Hepatocyte (in vitro differentiated cells): ENCODE data around the gene FOXO6. TPM values are rescaled to one million over a fixed set of nuclear protein-coding genes. Genes with fewer than 3 reads are reported as not detected.

ENCODE experiments used
- DNase-seq: peaks from one replicate; pipeline ENCODE4 v3.0.0-alpha.2; 2016; ENCODE audit warnings: low spot score
- H2AFZ ChIP-seq: fragments of 200-600 bp; sonication (generic); 2 replicates; pipeline ENCODE4 v1.6.0; 2016; ENCODE audit warnings: antibody characterized with exemption, mild to moderate bottlenecking
- H3K27ac ChIP-seq: fragments of 200-600 bp; sonication (generic); 2 replicates; pipeline ENCODE4 v1.5.1; 2016; ENCODE audit warnings: mild to moderate bottlenecking
- H3K27me3 ChIP-seq: fragments of 200-600 bp; sonication (generic); 2 replicates; pipeline ENCODE4 v1.6.1; 2016
- H3K36me3 ChIP-seq: fragments of 200-600 bp; sonication (generic); replicated peaks from 2 replicates; pipeline ENCODE4 v1.5.1; 2016; ENCODE audit warnings: low read depth; ENCODE audit not compliant: insufficient read depth
- H3K4me1 ChIP-seq: fragments of 200-600 bp; sonication (generic); 2 replicates; pipeline ENCODE4 v1.5.1; 2016; ENCODE audit warnings: mild to moderate bottlenecking, moderate library complexity; ENCODE audit not compliant: insufficient read depth
- H3K4me2 ChIP-seq: fragments of 200-600 bp; sonication (generic); 2 replicates; pipeline ENCODE4 v1.6.0; 2016
- H3K4me3 ChIP-seq: fragments of 200-600 bp; sonication (generic); 2 replicates; pipeline ENCODE4 v1.5.1; 2016; ENCODE audit warnings: mild to moderate bottlenecking
- H3K79me2 ChIP-seq: fragments of 200-600 bp; sonication (generic); 2 replicates; pipeline ENCODE4 v1.6.0; 2017; ENCODE audit warnings: mild to moderate bottlenecking
- H3K9me2 ChIP-seq: fragments of 200-600 bp; sonication (generic); replicated peaks from 2 replicates; pipeline ENCODE4 v1.6.0; 2017; ENCODE audit warnings: mild to moderate bottlenecking; ENCODE audit not compliant: insufficient read depth
- H3K9me3 ChIP-seq: fragments of 200-600 bp; sonication (generic); 2 replicates; pipeline ENCODE4 v1.5.1; 2016; ENCODE audit warnings: low read depth, mild to moderate bottlenecking
- H4K20me1 ChIP-seq: fragments of 200-600 bp; sonication (generic); 2 replicates; pipeline ENCODE4 v1.6.0; 2016; ENCODE audit warnings: mild to moderate bottlenecking; ENCODE audit not compliant: insufficient read depth, poor library complexity, severe bottlenecking
- CTCF ChIP-seq: fragments of 200-600 bp; sonication (generic); IDR thresholded peaks from 2 replicates; pipeline ENCODE4 v1.5.1; 2016; ENCODE audit warnings: antibody characterized with exemption, mild to moderate bottlenecking; ENCODE audit not compliant: poor library complexity
- EZH2 ChIP-seq: fragments of 200-600 bp; sonication (generic); IDR thresholded peaks from 2 replicates; pipeline ENCODE4 v1.6.1; 2016; ENCODE audit warnings: antibody characterized with exemption, mild to moderate bottlenecking, borderline replicate concordance
- EZH2phosphoT487 ChIP-seq: fragments of 200-600 bp; sonication (generic); IDR thresholded peaks from one replicate; pipeline ENCODE4 v1.6.1; 2018; ENCODE audit warnings: antibody characterized with exemption, mild to moderate bottlenecking, low read depth, moderate library complexity; ENCODE audit not compliant: unreplicated experiment, severe bottlenecking
- WGBS: methylation state at CpG from one replicate; pipeline ENCODE4 v1.1.6; 2016; ENCODE audit warnings: low lambda C conversion rate; ENCODE audit errors: missing lambda C conversion rate; 5-methylcytosine and 5-hydroxymethylcytosine counted together
- polyA plus RNA-seq: library from polyadenylated mRNA; unstranded; fragments of >200 nt; fragmentation: Nextera tagmentation; extraction: Ambion mirVana; gene quantifications from 2 replicates; pipeline ENCODE4 v1.2.1, GENCODE V29; 2016
- total RNA-seq: library from RNA; depleted of rRNA; stranded (reverse); fragments of >200 nt; gene quantifications from 2 replicates; pipeline ENCODE4 v1.2.3, GENCODE V29; 2014

FOXO6 gene
- total and polyA plus RNA-seq, 2 experiments from 2014 or later: 0.80 to 5.0 TPM

GRCh38 chr1:41430582-41430981 lies 69.3 kb downstream of the FOXO6 start:
- Histone ChIP-seq H2AFZ (no peak overlapping the region), H3K9me2 (no peaks in the 10 kb centered on the region), H3K4me3 (no peak overlapping the region), H3K79me2 (no peaks in the 10 kb centered on the region), H3K4me1 (peaks cover 14% of the 10 kb centered on the region), H3K4me2 (no peak overlapping the region), H3K27ac (no peak overlapping the region), H3K27me3 (peaks cover 2% of the 10 kb centered on the region), H3K9me3 (no peaks in the 10 kb centered on the region), H4K20me1 (no peaks in the 10 kb centered on the region), H3K36me3 (no peaks in the 10 kb centered on the region)
- WGBS: 82% methylated on average over 4 of the region's 4 CpGs
- TF ChIP-seq EZH2phosphoT487 (no peak), EZH2 (no peak), CTCF (no peak)
- DNase-seq: no peak

DNA sequence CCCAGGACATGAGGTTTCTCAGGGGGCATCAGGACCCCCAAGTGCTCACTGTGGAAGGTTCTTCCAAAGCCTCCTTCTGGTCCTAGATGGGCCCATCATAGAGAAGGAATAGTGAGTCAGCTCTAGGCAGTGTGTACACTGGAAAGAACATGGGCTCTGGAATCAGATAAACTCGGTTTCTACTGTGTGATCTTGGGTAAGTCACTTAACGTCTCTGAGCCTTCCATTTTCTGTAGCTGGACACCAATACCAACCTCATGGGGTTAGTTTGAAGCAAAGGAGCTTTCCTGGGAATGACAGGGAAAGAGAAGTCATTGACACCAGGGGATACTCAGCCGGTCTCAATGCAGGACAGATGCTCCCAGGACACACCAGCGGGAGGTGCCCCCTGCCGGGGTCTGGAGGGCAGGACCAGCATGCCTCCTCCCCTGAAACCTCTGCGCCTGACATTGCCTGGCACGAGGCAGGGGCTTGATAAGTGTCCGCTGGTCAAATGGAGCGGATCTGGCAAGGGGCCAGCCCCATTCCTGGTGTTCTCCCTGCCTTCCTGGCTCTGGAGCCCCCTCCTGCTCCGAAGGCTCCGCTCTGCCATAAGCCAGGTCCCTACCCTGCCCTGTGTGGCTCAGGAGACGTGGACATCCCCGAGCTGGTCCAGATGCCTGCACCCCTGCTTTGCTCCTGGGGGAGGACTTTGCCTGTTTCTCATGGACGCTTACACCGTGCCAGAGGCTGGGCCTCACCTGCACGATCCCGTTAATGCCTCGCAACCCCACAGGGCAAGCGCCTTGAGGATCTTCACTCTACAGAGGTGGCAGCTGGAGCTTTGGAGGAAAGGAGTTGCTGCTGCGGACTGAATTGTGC lies 70.5 kb downstream of the FOXO6 start:
- H3K4me2 ChIP-seq: no peak overlapping the region
- H3K9me3 ChIP-seq: no peaks in the 10 kb centered on the region
- peaks cover 2% of the 10 kb centered on the region for H3K27me3 ChIP-seq
- peaks cover 19% of the 10 kb centered on the region for H3K4me1 ChIP-seq
- H3K27ac ChIP-seq: no peak overlapping the region
- H3K9me2 ChIP-seq: no peaks in the 10 kb centered on the region
- no peak overlapping the region for H3K4me3 ChIP-seq
- no peak for TF ChIP-seq EZH2
- TF ChIP-seq EZH2phosphoT487: no peak
- no peak for TF ChIP-seq CTCF
- H4K20me1 ChIP-seq: no peaks in the 10 kb centered on the region
- WGBS: 91% methylated on average over 20 of the region's 20 CpGs
- H3K79me2 ChIP-seq: no peaks in the 10 kb centered on the region
- no peak for DNase-seq
- H3K36me3 ChIP-seq: no peaks in the 10 kb centered on the region
- H2AFZ ChIP-seq: no peak overlapping the region

Other genes with a start within 250 kb of the FOXO6 start
- gene SCMH1, start 119.1 kb upstream of the FOXO6 start, total RNA-seq: 42.8 and 52.3 TPM in 2 replicates
- 48.1 and 55.9 TPM in 2 replicates for gene SCMH1, start 119.1 kb upstream of the FOXO6 start, polyA plus RNA-seq
- 0.36 and 0.40 TPM in 2 replicates for gene EDN2, start 123.2 kb downstream of the FOXO6 start, total RNA-seq
- 2.3 and 2.7 TPM in 2 replicates for gene EDN2, start 123.2 kb downstream of the FOXO6 start, polyA plus RNA-seq